Amniotic epithelial cell (primary cell): ENCODE results near the gene SCD5.

Experiments used
- DNase-seq: peaks from one replicate; pipeline ENCODE4 v3.0.0-alpha.2; 2010; ENCODE audit warnings: low read depth

Gene SCD5

GRCh38 chr4:82630079-82630478, 168.5 kb downstream of the SCD5 start:
- no peak for DNase-seq

GRCh38 chr4:82629238-82630000, 169.2 kb downstream of the SCD5 start:
- no peak for DNase-seq

- no peak for DNase-seq
These were observed 172.2 kb downstream of the SCD5 start for GRCh38 chr4:82626251-82626868.

GRCh38 chr4:82624819-82625218, 173.8 kb downstream of the SCD5 start:
- no peak for DNase-seq

GRCh38 chr4:82623121-82623683, 175.4 kb downstream of the SCD5 start:
- DNase-seq, result no peak

- DNase-seq, result no peak
These were observed 177.3 kb downstream of the SCD5 start for GRCh38 chr4:82621251-82621650.

GRCh38 chr4:82620126-82620735, 178.4 kb downstream of the SCD5 start:
- no peak for DNase-seq

- DNase-seq, result no peak
These were observed 180.4 kb downstream of the SCD5 start for GRCh38 chr4:82618103-82618720.

GRCh38 chr4:82614838-82615449, 183.7 kb downstream of the SCD5 start:
- DNase-seq, result no peak

GRCh38 chr4:82613121-82613520, 185.5 kb downstream of the SCD5 start:
- DNase-seq, result no peak

GRCh38 chr4:82611982-82612381, 186.6 kb downstream of the SCD5 start:
- no peak for DNase-seq

- DNase-seq, result no peak
These were observed 187.1 kb downstream of the SCD5 start for GRCh38 chr4:82611527-82611926.

GRCh38 chr4:82610041-82610440, 188.6 kb downstream of the SCD5 start:
- no peak for DNase-seq

- no peak for DNase-seq
These were observed 192.0 kb downstream of the SCD5 start for GRCh38 chr4:82606622-82607021.

- no peak for DNase-seq
These were observed 194.1 kb downstream of the SCD5 start for GRCh38 chr4:82604522-82604921.

GRCh38 chr4:82601242-82602015, 197.2 kb downstream of the SCD5 start:
- peak; percentile 31 for DNase-seq

- DNase-seq, result no peak
These were observed 199.3 kb downstream of the SCD5 start for GRCh38 chr4:82599336-82599735.

GRCh38 chr4:82594456-82594855, 204.1 kb downstream of the SCD5 start:
- no peak for DNase-seq

- DNase-seq, result no peak
These were observed 205.2 kb downstream of the SCD5 start for GRCh38 chr4:82593411-82593810.

GRCh38 chr4:82592639-82593038, 206.0 kb downstream of the SCD5 start:
- DNase-seq, result no peak

- no peak for DNase-seq
These were observed 207.0 kb downstream of the SCD5 start for GRCh38 chr4:82591592-82591991.
